CD14-positive monocyte (primary cell): Measurements from ENCODE around the gene AQP4. TPM values are rescaled to one million over a fixed set of nuclear protein-coding genes. Genes with fewer than 3 reads are reported as not detected.

Source experiments
- DNase-seq, 3 donors: peaks; one replicate each; pipeline ENCODE4 v3.0.0-alpha.2; 2011 to 2022
- H2AFZ ChIP-seq: 2 replicates; pipeline ENCODE4 v1.6.0; 2012; ENCODE audit warnings: mild to moderate bottlenecking, low read depth, low read length, inconsistent platforms; ENCODE audit not compliant: insufficient read depth, poor library complexity, severe bottlenecking
- H3K27ac ChIP-seq, 2 donors: 1 replicate in 1 of 2; 2 replicates in 1 of 2; pipeline ENCODE4 v1.5.1; 2012 to 2013; ENCODE audit warnings: low read length in 2 of 2, control low read depth in 1 of 2, inconsistent platforms in 1 of 2, low read depth in 1 of 2, mild to moderate bottlenecking in 1 of 2
- H3K27me3 ChIP-seq, 2 donors: one replicate each; pipeline versions ENCODE4 v1.6.0 to v1.6.1; 2011 to 2013; ENCODE audit warnings: low read length in 2 of 2; ENCODE audit not compliant: control insufficient read depth in 2 of 2, insufficient read depth in 2 of 2
- H3K36me3 ChIP-seq, 2 donors: replicated peaks in 1 of 2; 1 replicate in 1 of 2; 2 replicates in 1 of 2; pipeline versions ENCODE4 v1.5.1 to v1.6.1; 2012 to 2013; ENCODE audit warnings: low read length in 2 of 2, control low read depth in 1 of 2, inconsistent platforms in 1 of 2, mild to moderate bottlenecking in 1 of 2; ENCODE audit not compliant: insufficient read depth in 2 of 2, control insufficient read depth in 1 of 2
- H3K4me1 ChIP-seq, 2 donors: 1 replicate in 1 of 2; 2 replicates in 1 of 2; pipeline versions ENCODE4 v1.5.1 to v1.6.1; 2012 to 2013; ENCODE audit warnings: low read length in 2 of 2, control low read depth in 1 of 2, inconsistent platforms in 1 of 2, mild to moderate bottlenecking in 1 of 2, moderate library complexity in 1 of 2; ENCODE audit not compliant: insufficient read depth in 2 of 2, control insufficient read depth in 1 of 2
- H3K4me2 ChIP-seq: replicated peaks from 2 replicates; pipeline ENCODE3; 2012; ENCODE audit warnings: low read length, moderate library complexity, mild to moderate bottlenecking; ENCODE audit not compliant: poor library complexity, severe bottlenecking; ENCODE audit errors: extremely low read depth
- H3K4me3 ChIP-seq, 3 experiments: fragments of 200-600 bp in 1 of 3; sonication (generic) in 1 of 3; replicated peaks in 1 of 3; 1 replicate in 2 of 3; 2 replicates in 1 of 3; pipeline ENCODE4 v1.5.1; 2011 to 2013; ENCODE audit warnings: low read length in 3 of 3, mild to moderate bottlenecking in 3 of 3, control low read depth in 2 of 3, low read depth in 2 of 3, inconsistent platforms in 1 of 3, moderate library complexity in 1 of 3
- H3K79me2 ChIP-seq: 2 replicates; pipeline ENCODE4 v1.6.0; 2012; ENCODE audit warnings: mild to moderate bottlenecking, control low read depth, inconsistent platforms, low read length, moderate library complexity; ENCODE audit not compliant: insufficient read depth
- H3K9ac ChIP-seq: 2 replicates; pipeline ENCODE4 v1.6.0; 2017; ENCODE audit warnings: low read length, mild to moderate bottlenecking; ENCODE audit not compliant: insufficient read depth, poor library complexity, severe bottlenecking
- H3K9me3 ChIP-seq, 2 donors: replicated peaks in 1 of 2; 1 replicate in 1 of 2; 2 replicates in 1 of 2; pipeline versions ENCODE4 v1.5.1 to v1.6.1; 2012 to 2013; ENCODE audit warnings: low read length in 2 of 2, control low read depth in 1 of 2; ENCODE audit not compliant: control insufficient read depth in 1 of 2, insufficient read depth in 1 of 2
- H4K20me1 ChIP-seq: 2 replicates; pipeline ENCODE4 v1.6.0; 2012; ENCODE audit warnings: mild to moderate bottlenecking, low read length, control low read depth, moderate library complexity; ENCODE audit not compliant: insufficient read depth
- H3K27ac Mint-ChIP-seq, 7 donors: one replicate each; pipeline ENCODE4 v1.8.0; 2020; ENCODE audit warnings: mild to moderate bottlenecking in 7 of 7, mixed read lengths in 7 of 7, moderate library complexity in 6 of 7, inconsistent platforms in 2 of 7
- H3K27me3 Mint-ChIP-seq, 3 donors: one replicate each; pipeline ENCODE4 v1.8.0; 2021 to 2022; ENCODE audit warnings: low read depth in 3 of 3, mild to moderate bottlenecking in 3 of 3, mixed read lengths in 3 of 3, moderate library complexity in 3 of 3, inconsistent platforms in 1 of 3
- H3K36me3 Mint-ChIP-seq, 2 donors: one replicate each; pipeline ENCODE4 v1.8.0; 2020; ENCODE audit warnings: mixed read lengths in 2 of 2, inconsistent platforms in 1 of 2, mild to moderate bottlenecking in 1 of 2
- H3K4me1 Mint-ChIP-seq: one replicate; pipeline ENCODE4 v1.8.0; 2020; ENCODE audit warnings: mild to moderate bottlenecking, mixed read lengths
- H3K4me3 Mint-ChIP-seq, 2 donors: one replicate each; pipeline ENCODE4 v1.8.0; 2020; ENCODE audit warnings: mild to moderate bottlenecking in 2 of 2, mixed read lengths in 2 of 2, moderate library complexity in 1 of 2
- H3K9me3 Mint-ChIP-seq, 7 donors: one replicate each; pipeline ENCODE4 v1.8.0; 2020 to 2022; ENCODE audit warnings: mixed read lengths in 7 of 7, mild to moderate bottlenecking in 6 of 7, moderate library complexity in 6 of 7, inconsistent platforms in 2 of 7
- WGBS: methylation state at CpG from one replicate; pipeline ENCODE4 v1.1.5; 2013; ENCODE audit warnings: missing lambda C conversion rate; ENCODE audit not compliant: insufficient coverage; 5-methylcytosine and 5-hydroxymethylcytosine counted together
- intact Hi-C, 2 donors: fragments of 100-400 bp; cut with micrococcal nuclease; formaldehyde crosslinking; loops; one replicate each; pipeline versions ENCODE4 v1.15.0 to v1.15.1; 2023
- polyA plus RNA-seq, 3 donors: library from polyadenylated mRNA; depleted of rRNA in 1 of 3; unstranded in 2 of 3; stranded (reverse) in 1 of 3; fragments of 300-500 nt in 2 of 3; fragments of >200 nt in 1 of 3; fragmentation: Illumina TruSeq in 2 of 3; gene quantifications; 1 replicate in 2 of 3; 2 replicates in 1 of 3; pipeline ENCODE4 v1.2.3, GENCODE V29; 2012 to 2021
- TF ChIP-seq, protein P1 (sequence below): fragments of 200-600 bp; IDR thresholded peaks from one replicate; pipeline ENCODE4 v1.8.0; 2022; ENCODE audit warnings: antibody characterized with exemption, mild to moderate bottlenecking

AQP4 gene
- polyA plus RNA-seq, 3 donors, result not detected

DNA sequence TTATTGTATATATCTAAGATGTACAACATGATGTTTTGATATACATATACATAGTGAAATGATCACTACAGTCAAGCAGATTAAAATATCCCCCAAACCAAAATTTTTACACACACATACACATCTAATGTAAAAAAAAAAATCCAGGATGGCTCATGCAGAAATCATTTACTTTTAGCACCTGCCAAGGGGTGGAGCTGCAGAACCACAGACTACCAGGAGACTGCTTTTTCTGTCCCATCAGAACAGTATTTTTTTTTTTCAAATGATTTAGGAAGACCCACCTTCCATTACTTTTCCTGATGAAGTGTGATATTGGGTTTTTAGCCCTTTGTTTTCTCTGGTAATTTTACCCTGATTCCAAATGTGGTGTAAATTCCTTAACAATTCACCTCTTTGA, 61.9 kb downstream of the AQP4 start:
- no peak for DNase-seq
- no peaks in the 10 kb centered on the region for H3K27me3 ChIP-seq
- no peaks in the 10 kb centered on the region for H3K4me1 ChIP-seq
- H3K9me3 ChIP-seq, result peaks cover 0 to 3% of the 10 kb centered on the region in 2 donors
- Mint-ChIP-seq H3K27me3 (peaks cover 0 to 1% (median 0%) of the 10 kb centered on the region in 3 donors), H3K36me3 (no peaks in the 10 kb centered on the region), H3K27ac (no peak overlapping the region), H3K9me3 (peaks cover 9 to 19% (median 11%) of the 10 kb centered on the region in 7 donors), H3K4me1 (peaks cover 10% of the 10 kb centered on the region), H3K4me3 (no peak overlapping the region)
- H2AFZ ChIP-seq, result no peak overlapping the region
- H4K20me1 ChIP-seq, result no peaks in the 10 kb centered on the region
- no peak overlapping the region for H3K4me2 ChIP-seq
- no peak overlapping the region for H3K4me3 ChIP-seq
- no peaks in the 10 kb centered on the region for H3K79me2 ChIP-seq
- TF ChIP-seq, protein P1, sequence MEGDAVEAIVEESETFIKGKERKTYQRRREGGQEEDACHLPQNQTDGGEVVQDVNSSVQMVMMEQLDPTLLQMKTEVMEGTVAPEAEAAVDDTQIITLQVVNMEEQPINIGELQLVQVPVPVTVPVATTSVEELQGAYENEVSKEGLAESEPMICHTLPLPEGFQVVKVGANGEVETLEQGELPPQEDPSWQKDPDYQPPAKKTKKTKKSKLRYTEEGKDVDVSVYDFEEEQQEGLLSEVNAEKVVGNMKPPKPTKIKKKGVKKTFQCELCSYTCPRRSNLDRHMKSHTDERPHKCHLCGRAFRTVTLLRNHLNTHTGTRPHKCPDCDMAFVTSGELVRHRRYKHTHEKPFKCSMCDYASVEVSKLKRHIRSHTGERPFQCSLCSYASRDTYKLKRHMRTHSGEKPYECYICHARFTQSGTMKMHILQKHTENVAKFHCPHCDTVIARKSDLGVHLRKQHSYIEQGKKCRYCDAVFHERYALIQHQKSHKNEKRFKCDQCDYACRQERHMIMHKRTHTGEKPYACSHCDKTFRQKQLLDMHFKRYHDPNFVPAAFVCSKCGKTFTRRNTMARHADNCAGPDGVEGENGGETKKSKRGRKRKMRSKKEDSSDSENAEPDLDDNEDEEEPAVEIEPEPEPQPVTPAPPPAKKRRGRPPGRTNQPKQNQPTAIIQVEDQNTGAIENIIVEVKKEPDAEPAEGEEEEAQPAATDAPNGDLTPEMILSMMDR, result no peak
- no peak overlapping the region for H3K9ac ChIP-seq
- no peaks in the 10 kb centered on the region for H3K36me3 ChIP-seq
- H3K27ac ChIP-seq, result no peak overlapping the region
- intact Hi-C loops, result no loop called here

DNA sequence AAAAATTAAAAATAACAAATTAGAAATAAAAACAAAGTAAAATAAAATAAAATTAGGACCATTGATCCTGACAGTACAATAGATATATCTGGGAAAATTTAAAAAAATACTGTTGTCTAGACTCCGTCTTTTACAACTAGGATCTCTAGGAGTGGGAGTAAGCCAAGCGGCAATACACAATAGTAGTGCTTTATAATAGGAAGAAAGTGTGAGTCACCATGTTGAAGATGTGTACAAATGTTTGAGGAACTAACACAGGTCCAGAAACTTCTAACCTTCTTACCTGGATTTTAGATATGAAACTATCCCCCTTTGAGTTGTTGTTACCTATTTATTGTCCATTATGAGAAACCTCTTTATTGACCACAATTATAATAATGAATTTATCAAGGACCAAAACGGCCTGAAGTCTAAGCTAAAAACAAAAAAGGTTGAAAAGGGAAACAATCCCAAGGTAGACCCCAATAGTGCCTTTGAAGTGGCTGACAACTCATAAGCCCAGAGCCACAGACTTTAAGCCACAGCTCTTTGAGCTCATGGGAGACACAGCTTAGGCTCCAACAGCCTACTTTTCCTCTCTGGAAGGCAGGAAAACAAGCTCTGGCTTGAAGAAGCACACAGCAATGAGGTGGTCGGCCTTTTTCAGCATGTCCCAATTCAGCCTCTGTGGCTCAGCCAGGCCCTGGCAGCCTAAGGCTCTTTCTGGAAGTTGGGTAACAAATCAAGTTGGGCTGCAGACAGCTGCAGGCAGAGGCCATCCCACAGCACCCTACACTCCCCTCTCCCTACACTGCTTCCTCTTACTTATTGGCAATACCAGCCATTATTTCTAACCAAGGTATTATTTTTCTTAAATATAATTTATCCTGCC, 62.9 kb downstream of the AQP4 start:
- H3K27ac ChIP-seq, result no peak overlapping the region
- WGBS, result 70% methylated on average over 2 of the region's 4 CpGs
- no peak overlapping the region for H3K4me3 Mint-ChIP-seq
- H3K4me1 Mint-ChIP-seq, result peaks cover 10% of the 10 kb centered on the region
- H3K4me2 ChIP-seq, result no peak overlapping the region
- peaks cover 0 to 3% of the 10 kb centered on the region in 2 donors for H3K9me3 ChIP-seq
- no peaks in the 10 kb centered on the region for H3K36me3 ChIP-seq
- TF ChIP-seq, protein P1, result no peak
- no peaks in the 10 kb centered on the region for H3K27me3 ChIP-seq
- no peak overlapping the region for H3K9ac ChIP-seq
- intact Hi-C loops, result no loop called here
- H3K9me3 Mint-ChIP-seq, result peaks cover 9 to 21% (median 12%) of the 10 kb centered on the region in 7 donors
- H3K36me3 Mint-ChIP-seq, result no peaks in the 10 kb centered on the region
- no peaks in the 10 kb centered on the region for H3K4me1 ChIP-seq
- no peaks in the 10 kb centered on the region for H3K79me2 ChIP-seq
- no peak overlapping the region for H3K27ac Mint-ChIP-seq
- H4K20me1 ChIP-seq, result no peaks in the 10 kb centered on the region
- DNase-seq, result no peak
- H3K4me3 ChIP-seq, result no peak overlapping the region
- H3K27me3 Mint-ChIP-seq, result peaks cover 0 to 1% (median 0%) of the 10 kb centered on the region in 3 donors
- peak overlapping the region; percentile 23 for H2AFZ ChIP-seq
